GM18499 (cell line): ENCODE data around the gene LPO.
A peak's percentile ranks its signal among the peaks of the same experiment; 100 is the strongest.

Source experiments
- ATAC-seq: cut with Tn5 transposase; IDR thresholded peaks from one replicate; pipeline ENCODE4 v1.9.1; 2021; ENCODE audit warnings: moderate number of reproducible peaks; ENCODE audit not compliant: insufficient read depth, unreplicated experiment

The LPO gene

GRCh38 chr17:58228679-58229078 is 9.7 kb upstream of the LPO start:
- no peak for ATAC-seq

- no peak for ATAC-seq
Observed at GRCh38 chr17:58229384-58229783, 9.0 kb upstream of the LPO start.

GRCh38 chr17:58229881-58230280 is 8.5 kb upstream of the LPO start:
- no peak for ATAC-seq

GRCh38 chr17:58231641-58232040 is 6.7 kb upstream of the LPO start:
- ATAC-seq = no peak

- peak; percentile 55 for ATAC-seq
Observed at GRCh38 chr17:58232707-58233156, 5.7 kb upstream of the LPO start.

GRCh38 chr17:58233543-58233942 is 4.8 kb upstream of the LPO start:
- ATAC-seq = no peak

GRCh38 chr17:58234512-58234911 is 3.9 kb upstream of the LPO start:
- no peak for ATAC-seq

- no peak for ATAC-seq
Observed at GRCh38 chr17:58235821-58236220, 2.6 kb upstream of the LPO start.

GRCh38 chr17:58236394-58236793 is 2.0 kb upstream of the LPO start:
- no peak for ATAC-seq

GRCh38 chr17:58239987-58240386 is 1.6 kb downstream of the LPO start:
- no peak for ATAC-seq

- ATAC-seq = no peak
Observed at GRCh38 chr17:58242171-58242784, 3.9 kb downstream of the LPO start.

- ATAC-seq = no peak
Observed at GRCh38 chr17:58244963-58245362, 6.6 kb downstream of the LPO start.

- no peak for ATAC-seq
Observed at GRCh38 chr17:58245428-58246103, 7.2 kb downstream of the LPO start.

GRCh38 chr17:58246104-58246740 is 7.8 kb downstream of the LPO start:
- no peak for ATAC-seq

- no peak for ATAC-seq
Observed at GRCh38 chr17:58246781-58247180, 8.4 kb downstream of the LPO start.

GRCh38 chr17:58247511-58248363 is 9.4 kb downstream of the LPO start:
- ATAC-seq = no peak

GRCh38 chr17:58248955-58249269 is 10.5 kb downstream of the LPO start:
- ATAC-seq = no peak

- ATAC-seq = no peak
Observed at GRCh38 chr17:58249270-58250133, 11.1 kb downstream of the LPO start.

- no peak for ATAC-seq
Observed at GRCh38 chr17:58250344-58251011, 12.1 kb downstream of the LPO start.
